GM19025 (cell line): Measurements from ENCODE around the gene XXYLT1.

Source experiments
- ATAC-seq: cut with Tn5 transposase; IDR thresholded peaks from one replicate; pipeline ENCODE4 v1.9.1; 2021; ENCODE audit warnings: mild to moderate bottlenecking, low read depth, moderate library complexity; ENCODE audit not compliant: unreplicated experiment

XXYLT1 gene

DNA sequence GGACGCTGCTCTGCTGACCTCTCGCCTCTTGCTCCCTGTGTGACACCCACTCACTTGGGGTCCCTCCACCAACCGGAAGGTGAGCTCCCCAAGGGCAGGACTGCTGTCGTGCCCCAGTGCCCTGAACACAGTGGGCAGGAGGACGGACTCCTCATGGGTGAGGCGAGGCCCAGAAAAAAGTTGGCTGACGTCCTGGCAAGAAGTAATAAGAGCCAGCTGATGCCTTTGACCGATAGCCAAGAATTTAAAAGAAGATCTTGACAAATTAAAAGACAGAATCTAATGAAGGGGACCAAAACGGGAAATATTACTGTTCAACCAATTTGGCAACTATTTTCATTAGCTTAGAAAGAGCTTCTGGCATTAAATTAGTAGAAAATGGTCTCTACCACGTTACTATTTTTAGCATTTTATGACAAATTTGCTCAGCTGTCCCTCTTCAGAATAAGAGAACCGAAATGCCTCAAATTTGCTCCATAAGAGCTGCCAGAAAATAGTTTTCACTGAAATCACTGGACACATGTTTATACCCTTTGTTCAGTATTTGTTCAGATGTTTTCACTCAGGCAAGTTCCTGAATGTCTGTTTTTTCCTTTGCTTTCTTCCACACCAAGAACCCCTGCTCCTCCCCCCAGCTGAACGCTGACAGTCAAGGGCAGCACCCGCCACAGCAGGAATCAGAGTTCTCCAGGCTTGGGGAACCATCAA is 60.5 kb downstream of the XXYLT1 start:
- ATAC-seq: no peak

DNA sequence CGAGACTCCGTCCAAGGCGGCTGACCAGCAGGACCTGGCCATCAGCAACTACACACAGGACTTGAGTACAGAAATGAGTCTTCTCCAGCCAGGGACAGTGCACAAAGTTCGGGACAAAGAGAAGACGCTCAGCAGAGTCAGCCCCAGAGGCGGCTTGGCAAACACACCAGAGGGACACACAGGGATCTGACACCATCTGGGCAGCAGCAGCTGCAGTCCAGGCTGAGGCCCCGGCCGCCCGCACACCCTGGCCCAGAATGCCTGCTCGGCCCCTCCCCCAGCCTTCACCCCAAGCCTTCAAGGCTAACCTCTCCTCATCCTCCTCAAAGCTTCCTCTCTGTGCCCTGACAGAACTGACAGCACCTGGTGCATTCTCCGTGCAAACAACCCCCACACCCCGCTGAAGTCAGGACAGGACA is 61.1 kb downstream of the XXYLT1 start:
- no peak for ATAC-seq

DNA sequence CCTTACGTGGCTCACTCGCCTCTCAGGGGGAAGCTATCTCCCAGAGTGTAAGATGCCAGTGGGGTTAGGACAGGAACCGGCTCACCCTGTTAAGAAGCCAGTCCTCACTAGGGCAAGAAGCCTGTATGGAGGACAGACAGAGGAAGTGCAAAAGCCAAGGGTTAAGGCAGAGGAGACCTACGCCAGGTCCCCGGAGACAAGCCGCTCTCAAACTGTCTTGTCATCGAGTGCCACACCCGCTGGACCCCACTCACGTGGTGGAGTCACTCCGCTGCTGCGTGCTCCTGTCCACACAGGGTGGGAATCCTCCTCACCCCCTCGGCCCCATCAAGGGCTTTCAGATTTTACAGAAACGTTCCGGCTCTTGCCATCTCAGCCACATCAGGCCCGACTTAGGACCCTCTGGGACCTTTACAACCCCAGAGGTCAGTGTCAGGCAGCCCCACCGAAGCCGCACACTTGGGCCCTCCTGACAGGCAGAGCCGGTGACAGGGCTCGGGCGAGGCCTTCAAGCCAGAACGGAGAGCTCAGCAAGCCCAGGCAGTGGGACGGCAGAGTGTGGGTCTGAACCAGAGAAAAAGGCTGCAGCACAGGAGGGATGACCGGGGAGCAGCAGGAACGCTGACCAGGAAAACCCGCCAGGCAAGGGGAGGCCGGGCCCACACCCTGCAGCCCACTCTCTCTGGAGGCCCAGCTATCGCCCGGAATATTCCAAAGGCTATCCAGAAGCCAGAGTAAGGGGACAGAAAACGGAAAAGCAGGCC is 61.7 kb downstream of the XXYLT1 start:
- ATAC-seq: no peak

GRCh38 chr3:195208631-195209030 is 62.3 kb downstream of the XXYLT1 start:
- ATAC-seq: no peak

DNA sequence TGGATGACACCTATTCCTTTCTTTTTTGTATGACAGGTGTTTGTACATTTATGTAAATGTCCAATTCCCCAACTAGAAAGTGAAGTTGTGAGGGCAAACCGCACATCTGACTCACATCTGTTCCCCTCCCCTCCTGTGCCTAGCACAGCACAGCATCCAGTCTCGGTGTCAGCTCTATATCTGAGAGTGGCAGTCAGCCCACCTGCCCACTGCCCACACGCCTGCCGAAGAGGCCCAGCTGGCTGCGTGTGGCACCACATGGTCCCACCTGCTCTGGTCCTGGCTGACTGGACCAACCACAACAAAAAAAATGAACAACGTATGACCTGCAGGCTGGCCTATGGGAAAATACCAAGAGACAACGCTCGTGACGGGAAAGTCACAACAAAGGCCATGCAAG is 62.8 kb downstream of the XXYLT1 start:
- ATAC-seq: peak; percentile 94

DNA sequence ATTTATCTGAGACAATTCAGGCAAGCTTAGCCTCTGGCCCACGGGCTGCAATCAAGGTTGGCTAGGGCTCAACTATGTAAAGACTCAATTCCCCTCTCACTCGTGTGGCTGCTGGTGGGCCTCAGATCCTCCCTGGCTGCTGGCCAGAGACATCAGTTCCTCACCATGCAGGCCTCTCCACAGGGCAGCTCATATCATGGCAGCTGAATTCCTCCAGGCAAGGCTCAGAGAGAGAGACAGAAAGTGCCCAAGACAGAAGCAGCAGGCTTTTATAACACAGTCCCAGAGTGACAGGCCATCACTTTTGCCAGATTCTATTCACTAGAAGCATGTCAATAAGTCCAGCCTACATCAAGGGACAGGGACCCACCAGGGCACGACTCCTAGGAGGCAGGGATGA is 63.2 kb downstream of the XXYLT1 start:
- ATAC-seq: no peak

- no peak for ATAC-seq
Observed at GRCh38 chr3:195207056-195207455, 63.9 kb downstream of the XXYLT1 start.

- no peak for ATAC-seq
Observed at GRCh38 chr3:195204360-195205163, 66.4 kb downstream of the XXYLT1 start.

GRCh38 chr3:195203606-195204005 is 67.4 kb downstream of the XXYLT1 start:
- no peak for ATAC-seq

DNA sequence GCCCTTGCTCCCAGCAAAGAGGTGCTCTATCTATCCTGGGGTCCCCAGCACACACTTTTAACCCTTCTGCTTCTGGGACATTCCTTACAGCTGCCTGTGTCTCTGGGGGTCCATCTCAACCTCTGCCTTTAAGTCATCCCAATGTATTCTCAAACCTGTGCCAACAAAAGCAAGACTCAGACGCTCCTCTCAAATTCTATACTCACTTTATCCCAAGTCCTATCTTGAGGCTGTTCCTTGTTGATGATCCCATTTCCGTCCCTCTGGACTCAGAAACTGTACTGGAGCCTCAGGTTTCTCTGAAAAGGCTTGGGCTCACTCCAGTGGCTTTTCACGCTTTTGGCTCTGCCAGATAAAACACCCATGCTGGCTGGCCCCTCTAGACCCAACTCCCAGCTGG is 69.7 kb downstream of the XXYLT1 start:
- ATAC-seq: no peak

GRCh38 chr3:195200010-195200822 is 70.7 kb downstream of the XXYLT1 start:
- no peak for ATAC-seq

- no peak for ATAC-seq
Observed at GRCh38 chr3:195198426-195199346, 72.3 kb downstream of the XXYLT1 start.

GRCh38 chr3:195197765-195198425 is 73.1 kb downstream of the XXYLT1 start:
- ATAC-seq: no peak

DNA sequence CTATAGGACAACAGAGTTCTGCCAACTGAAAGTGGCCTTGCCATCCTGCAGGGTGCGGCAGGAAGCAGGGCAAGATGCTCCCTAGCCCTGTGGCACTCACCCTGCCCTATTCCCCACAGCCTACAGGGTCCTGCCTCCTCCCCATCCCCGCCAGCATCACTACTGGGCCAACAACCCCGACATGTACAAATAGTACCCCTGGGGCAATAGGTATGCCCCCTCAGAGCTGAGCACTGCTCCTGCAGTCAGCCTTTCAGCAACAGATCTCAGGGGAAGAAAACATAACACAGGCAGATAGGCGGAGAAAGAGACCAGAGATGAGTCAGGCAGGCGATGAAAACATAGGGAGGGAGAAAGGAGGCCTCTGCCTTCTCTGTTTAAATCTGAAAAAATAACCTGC is 74.7 kb downstream of the XXYLT1 start:
- no peak for ATAC-seq

GRCh38 chr3:195195321-195196209 is 75.4 kb downstream of the XXYLT1 start:
- ATAC-seq: no peak

DNA sequence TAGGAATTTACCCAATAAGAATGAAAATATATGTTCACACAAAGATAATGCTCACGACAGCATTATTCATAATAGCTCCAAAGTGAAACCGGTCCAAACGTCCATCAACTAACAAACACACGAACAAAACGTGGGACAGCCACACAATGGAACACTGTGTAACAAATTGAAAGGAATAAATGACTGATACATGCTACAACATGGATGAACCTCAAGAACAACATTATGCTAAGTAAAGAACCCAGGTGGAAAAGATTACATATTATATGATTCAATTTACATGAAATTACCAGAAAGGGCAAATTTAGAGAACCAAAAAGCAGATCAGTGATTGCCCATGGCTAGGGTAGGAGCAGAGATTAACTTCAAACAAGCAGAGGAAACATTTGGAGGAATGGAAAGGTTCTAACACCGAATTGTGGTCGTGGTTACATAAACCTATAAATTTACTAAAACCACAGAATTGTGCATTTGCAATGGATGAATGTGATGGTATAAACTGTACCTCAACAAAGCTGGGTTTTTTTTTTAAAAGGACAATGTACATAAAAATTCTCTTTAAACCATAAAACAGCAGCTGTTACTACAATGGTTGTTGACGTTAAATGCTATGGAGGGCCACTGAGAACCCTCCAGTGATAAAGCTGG is 76.3 kb downstream of the XXYLT1 start:
- no peak for ATAC-seq

GRCh38 chr3:195191580-195191979 is 79.4 kb downstream of the XXYLT1 start:
- no peak for ATAC-seq
